HCT116 (cell line): Measurements from ENCODE around the gene NACAD. TPM values are rescaled to one million over a fixed set of nuclear protein-coding genes. Genes with fewer than 3 reads are reported as not detected.

Experiments
- ATAC-seq: fragments of 200-7000 bp; cut with Tn5 transposase; 2 replicates; pipeline ENCODE4 v1.9.1; 2020; ENCODE audit warnings: mild to moderate bottlenecking, moderate library complexity
- BruUV-seq: library from RNA; stranded (reverse); fragments of 400-500 nt; replicated peaks from 2 replicates; lab custom pipeline; 2021; lab: Mats Ljungman, UMichigan
- CTCF ChIA-PET: fragments of 300-600 bp; sonication (Branson Sonifier 250); formaldehyde crosslinking; loops from one replicate; lab custom pipeline; 2021; ENCODE audit warnings: antibody characterized with exemption; lab: Charles Lee
- POLR2A ChIA-PET: fragments of 300-600, 350-600 bp; sonication (Branson Sonifier 250); formaldehyde crosslinking; loops from one replicate; lab custom pipeline; 2021; ENCODE audit warnings: antibody characterized with exemption; lab: Charles Lee
- RAD21 ChIA-PET, 2 experiments: fragments of 300-600 bp; sonication (Branson Sonifier 250); formaldehyde crosslinking; loops; one replicate each; lab custom pipeline; 2023; ENCODE audit warnings: low total read pairs in 2 of 2; ENCODE audit not compliant: uncharacterized antibody in 2 of 2, unreplicated experiment in 2 of 2, low non-redundant PET in 1 of 2; lab: Charles Lee
- DNase-seq: peaks from one replicate; pipeline ENCODE4 v3.0.0-alpha.2; 2010; ENCODE audit warnings: low read depth, low spot score
- H2AFZ ChIP-seq: fragments of 200-600 bp; shearing (Covaris generic), sonication (generic); 2 replicates; pipeline ENCODE4 v1.6.1; 2017; ENCODE audit warnings: low read depth, mixed run types, mixed read lengths, antibody characterized with exemption, low read length; ENCODE audit not compliant: poor library complexity, severe bottlenecking
- H3K27ac ChIP-seq: 2 replicates; pipeline ENCODE4 v1.5.1; 2012; ENCODE audit warnings: low read depth, low read length
- H3K27me3 ChIP-seq: fragments of 200-600 bp; sonication (generic); 2 replicates; pipeline ENCODE4 v1.6.1; 2016; ENCODE audit warnings: mixed run types, low read length, mixed read lengths; ENCODE audit not compliant: insufficient read depth
- H3K36me3 ChIP-seq, 2 experiments: fragments of 200-500 bp in 1 of 2; fragments of 200-600 bp in 1 of 2; sonication (Bioruptor generic) in 1 of 2; sonication (generic) in 1 of 2; 2 replicates each; pipeline versions ENCODE4 v1.5.1 to v1.6.1; 2014 to 2016; ENCODE audit warnings: low read length in 2 of 2, inconsistent platforms in 1 of 2, mixed read lengths in 1 of 2, mixed run types in 1 of 2; ENCODE audit not compliant: insufficient read depth in 2 of 2, control insufficient read depth in 1 of 2
- H3K4me1 ChIP-seq, 2 experiments: fragments of 200-600 bp in 1 of 2; sonication (generic) in 1 of 2; 2 replicates each; pipeline versions ENCODE4 v1.5.1 to v1.6.1; 2012 to 2017; ENCODE audit warnings: low read length in 2 of 2, inconsistent platforms in 1 of 2, mild to moderate bottlenecking in 1 of 2, mixed read lengths in 1 of 2, mixed run types in 1 of 2, moderate library complexity in 1 of 2; ENCODE audit not compliant: insufficient read depth in 2 of 2, control insufficient read depth in 1 of 2
- H3K4me2 ChIP-seq: fragments of 200-600 bp; sonication (generic); 2 replicates; pipeline ENCODE4 v1.6.1; 2017; ENCODE audit warnings: mixed run types, low read length, mixed read lengths
- H3K4me3 ChIP-seq, 2 experiments: fragments of 200-600 bp in 1 of 2; sonication (generic) in 1 of 2; replicated peaks in 1 of 2; 2 replicates each; pipeline ENCODE4 v1.5.1; 2011 to 2016; ENCODE audit warnings: low read length in 2 of 2, control low read depth in 1 of 2, low read depth in 1 of 2, mild to moderate bottlenecking in 1 of 2, mixed read lengths in 1 of 2, mixed run types in 1 of 2
- H3K79me2 ChIP-seq: fragments of 200-600 bp; sonication (generic); 2 replicates; pipeline ENCODE4 v1.6.1; 2017; ENCODE audit warnings: mild to moderate bottlenecking, mixed run types, low read length, moderate library complexity, mixed read lengths; ENCODE audit not compliant: insufficient read depth
- H3K9ac ChIP-seq: fragments of 200-600 bp; sonication (generic); 2 replicates; pipeline ENCODE4 v1.6.1; 2016; ENCODE audit warnings: low read length, mixed read lengths
- H3K9me2 ChIP-seq: fragments of 200-600 bp; sonication (generic), shearing (Covaris generic); 2 replicates; pipeline ENCODE4 v1.6.1; 2017; ENCODE audit warnings: mixed run types, mild to moderate bottlenecking, moderate library complexity; ENCODE audit not compliant: insufficient read depth
- H3K9me3 ChIP-seq, 2 experiments: fragments of 200-500 bp in 1 of 2; fragments of 200-600 bp in 1 of 2; sonication (Bioruptor generic) in 1 of 2; sonication (generic) in 1 of 2; 2 replicates each; pipeline ENCODE4 v1.6.1; 2014 to 2017; ENCODE audit warnings: low read length in 2 of 2, mixed read lengths in 2 of 2, inconsistent platforms in 1 of 2, low read depth in 1 of 2, mild to moderate bottlenecking in 1 of 2, mixed run types in 1 of 2, moderate library complexity in 1 of 2; ENCODE audit not compliant: control insufficient read depth in 1 of 2, insufficient read depth in 1 of 2
- H4K20me1 ChIP-seq: fragments of 200-600 bp; sonication (generic), shearing (Covaris generic); 2 replicates; pipeline ENCODE4 v1.6.1; 2017; ENCODE audit warnings: mixed run types, mild to moderate bottlenecking, moderate library complexity; ENCODE audit not compliant: insufficient read depth
- EGR1 ChIP-seq: IDR thresholded peaks from 2 replicates; pipeline ENCODE4 v1.6.1; 2012; ENCODE audit warnings: low read depth
- EZH2 ChIP-seq: fragments of 200-600 bp; sonication (generic); IDR thresholded peaks from 2 replicates; pipeline ENCODE4 v1.6.1; 2017; ENCODE audit warnings: antibody characterized with exemption, mixed run types
- EZH2phosphoT487 ChIP-seq: fragments of 200-600 bp; IDR thresholded peaks from 2 replicates; pipeline ENCODE4 v1.6.1; 2018; ENCODE audit warnings: antibody characterized with exemption, borderline replicate concordance
- JUND ChIP-seq: IDR thresholded peaks from 2 replicates; pipeline ENCODE4 v1.6.1; 2012
- POLR2A ChIP-seq: IDR thresholded peaks from 2 replicates; pipeline ENCODE4 v1.7.0; 2011; ENCODE audit warnings: borderline replicate concordance; ENCODE audit not compliant: insufficient read depth, insufficient read length; ENCODE audit errors: extremely low read depth
- POLR2AphosphoS5 ChIP-seq: IDR thresholded peaks from 2 replicates; pipeline ENCODE4 v1.6.1; 2011; ENCODE audit warnings: mild to moderate bottlenecking, low read depth, low read length, moderate library complexity
- RAD21 ChIP-seq: IDR thresholded peaks from 2 replicates; pipeline ENCODE4 v1.6.1; 2012; ENCODE audit warnings: low read depth, mild to moderate bottlenecking
- SIN3A ChIP-seq: IDR thresholded peaks from 2 replicates; pipeline ENCODE4 v1.6.1; 2012; ENCODE audit warnings: low read depth
- SP1 ChIP-seq: IDR thresholded peaks from 2 replicates; pipeline ENCODE4 v1.6.1; 2012; ENCODE audit warnings: low read depth
- SRF ChIP-seq: IDR thresholded peaks from 2 replicates; pipeline ENCODE4 v1.6.1; 2012; ENCODE audit warnings: low read depth
- YY1 ChIP-seq: IDR thresholded peaks from 2 replicates; pipeline ENCODE4 v1.6.1; 2011; ENCODE audit warnings: low read length, low read depth, moderate library complexity, mild to moderate bottlenecking; ENCODE audit not compliant: insufficient replicate concordance; ENCODE audit errors: extremely low read depth
- ZNF274 ChIP-seq: fragments of 200-500 bp; sonication (Bioruptor generic); IDR thresholded peaks from 2 replicates; pipeline ENCODE4 v1.6.1; 2014; ENCODE audit warnings: mild to moderate bottlenecking, low read depth, low read length, inconsistent platforms
- intact Hi-C: fragments of 100-400 bp; cut with micrococcal nuclease; formaldehyde crosslinking; loops from 2 replicates; pipeline ENCODE4 v1.10.0; 2022
- total RNA-seq: library from RNA; stranded (reverse); gene quantifications from one replicate; pipeline ENCODE4 v1.2.1, GENCODE V29; 2021; ENCODE audit not compliant: unreplicated experiment
- TF ChIP-seq, protein P1 (sequence below): IDR thresholded peaks from 2 replicates; pipeline ENCODE4 v1.6.1; 2012; ENCODE audit warnings: low read depth
- TF ChIP-seq, protein P2 (sequence below): IDR thresholded peaks from 2 replicates; pipeline ENCODE4 v1.6.1; 2012
- TF ChIP-seq, protein P3 (sequence below): IDR thresholded peaks from 2 replicates; pipeline ENCODE4 v1.6.1; 2011; ENCODE audit warnings: mild to moderate bottlenecking, low read length, moderate library complexity; ENCODE audit not compliant: insufficient replicate concordance; ENCODE audit errors: extremely low read depth

The NACAD gene
- total RNA-seq, 1 experiment from 2014 or later = 0.05 TPM

DNA sequence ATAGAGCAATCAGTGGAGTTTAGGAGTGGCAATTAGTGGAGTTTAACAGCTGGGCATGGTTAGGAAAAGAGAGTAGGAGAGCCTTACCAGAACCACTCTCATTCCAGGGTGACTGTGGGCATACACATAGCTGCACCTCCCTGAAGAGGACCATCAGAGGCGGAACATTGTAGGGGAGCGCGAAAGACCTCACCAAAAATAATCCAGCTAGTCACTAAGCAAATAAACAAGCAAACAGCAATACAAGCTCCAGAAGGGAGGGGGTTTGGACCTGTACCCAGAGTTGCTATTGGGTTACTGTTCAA, 4.1 kb upstream of the NACAD start (continued):
- TF ChIP-seq, protein P1, sequence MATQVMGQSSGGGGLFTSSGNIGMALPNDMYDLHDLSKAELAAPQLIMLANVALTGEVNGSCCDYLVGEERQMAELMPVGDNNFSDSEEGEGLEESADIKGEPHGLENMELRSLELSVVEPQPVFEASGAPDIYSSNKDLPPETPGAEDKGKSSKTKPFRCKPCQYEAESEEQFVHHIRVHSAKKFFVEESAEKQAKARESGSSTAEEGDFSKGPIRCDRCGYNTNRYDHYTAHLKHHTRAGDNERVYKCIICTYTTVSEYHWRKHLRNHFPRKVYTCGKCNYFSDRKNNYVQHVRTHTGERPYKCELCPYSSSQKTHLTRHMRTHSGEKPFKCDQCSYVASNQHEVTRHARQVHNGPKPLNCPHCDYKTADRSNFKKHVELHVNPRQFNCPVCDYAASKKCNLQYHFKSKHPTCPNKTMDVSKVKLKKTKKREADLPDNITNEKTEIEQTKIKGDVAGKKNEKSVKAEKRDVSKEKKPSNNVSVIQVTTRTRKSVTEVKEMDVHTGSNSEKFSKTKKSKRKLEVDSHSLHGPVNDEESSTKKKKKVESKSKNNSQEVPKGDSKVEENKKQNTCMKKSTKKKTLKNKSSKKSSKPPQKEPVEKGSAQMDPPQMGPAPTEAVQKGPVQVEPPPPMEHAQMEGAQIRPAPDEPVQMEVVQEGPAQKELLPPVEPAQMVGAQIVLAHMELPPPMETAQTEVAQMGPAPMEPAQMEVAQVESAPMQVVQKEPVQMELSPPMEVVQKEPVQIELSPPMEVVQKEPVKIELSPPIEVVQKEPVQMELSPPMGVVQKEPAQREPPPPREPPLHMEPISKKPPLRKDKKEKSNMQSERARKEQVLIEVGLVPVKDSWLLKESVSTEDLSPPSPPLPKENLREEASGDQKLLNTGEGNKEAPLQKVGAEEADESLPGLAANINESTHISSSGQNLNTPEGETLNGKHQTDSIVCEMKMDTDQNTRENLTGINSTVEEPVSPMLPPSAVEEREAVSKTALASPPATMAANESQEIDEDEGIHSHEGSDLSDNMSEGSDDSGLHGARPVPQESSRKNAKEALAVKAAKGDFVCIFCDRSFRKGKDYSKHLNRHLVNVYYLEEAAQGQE = no peak
- no peak for TF ChIP-seq EZH2phosphoT487
- no peak for TF ChIP-seq POLR2AphosphoS5
- no peak for TF ChIP-seq YY1
- TF ChIP-seq, protein P2, sequence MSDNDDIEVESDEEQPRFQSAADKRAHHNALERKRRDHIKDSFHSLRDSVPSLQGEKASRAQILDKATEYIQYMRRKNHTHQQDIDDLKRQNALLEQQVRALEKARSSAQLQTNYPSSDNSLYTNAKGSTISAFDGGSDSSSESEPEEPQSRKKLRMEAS = no peak
- TF ChIP-seq ZNF274 = no peak
- TF ChIP-seq POLR2A = no peak
- TF ChIP-seq, all 23 proteins: peak for 0

DNA sequence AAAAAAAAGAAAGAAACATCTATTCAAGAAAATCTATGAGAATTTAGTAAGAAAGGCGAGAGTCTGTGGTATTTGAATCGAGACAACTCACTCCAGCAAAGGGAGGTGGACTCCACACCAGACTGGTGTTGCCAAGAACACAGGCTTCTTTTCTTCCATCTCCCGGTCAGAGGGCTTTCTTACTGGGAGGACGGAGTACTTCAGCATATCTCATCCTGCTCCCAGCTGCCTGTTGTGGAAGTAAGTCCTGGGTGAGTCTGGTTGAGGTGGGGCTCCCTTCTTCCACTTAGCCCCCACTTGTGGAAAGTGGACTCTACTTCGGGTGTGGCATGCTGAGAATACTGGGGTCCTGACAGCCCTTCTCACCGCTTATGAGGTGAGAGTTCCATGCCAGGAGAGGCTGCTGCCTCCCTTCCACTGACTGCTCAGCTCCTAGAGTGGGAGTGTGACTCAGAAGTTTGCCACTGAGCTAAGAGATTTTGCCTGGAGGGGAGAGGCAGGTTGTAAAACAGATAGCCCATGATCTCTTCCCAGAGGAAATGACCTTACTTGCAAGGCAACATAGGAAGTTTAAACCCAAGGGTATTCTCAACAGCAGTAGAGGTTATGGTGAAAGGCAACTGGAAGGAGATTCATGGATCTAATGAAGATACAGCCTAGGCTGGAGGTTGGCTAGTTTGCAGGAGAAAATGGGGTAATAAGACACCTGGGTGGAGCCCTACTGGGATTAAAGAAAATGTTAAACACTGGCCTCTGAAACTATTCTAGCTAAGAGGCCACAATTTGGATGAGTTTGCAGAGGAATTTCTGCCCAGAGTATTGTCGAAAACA, 3.5 kb upstream of the NACAD start:
- POLR2A ChIA-PET = interaction anchor here (1.5 kb wide), 1 partner anchor 18 kb away, joined by 3 read pairs; no protein-coding TSS in a partner anchor
- intact Hi-C loops = no loop called here
- Histone ChIP-seq H3K27me3 (no peaks in the 10 kb centered on the region), H3K9ac (no peak overlapping the region), H3K27ac (no peak overlapping the region), H2AFZ (peak overlapping the region; percentile 19), H3K79me2 (no peaks in the 10 kb centered on the region), H3K4me1 (peaks cover 8 to 14% of the 10 kb centered on the region in 2 experiments), H3K4me3 (no peak overlapping the region), H3K4me2 (peak overlapping the region; percentile 49), H3K36me3 (no peaks in the 10 kb centered on the region), H3K9me3 (0 out of 4 replicates have a peak, but pooled peaks cover 0 to 3% of the 10 kb centered on the region in 2 experiments), H3K9me2 (no peaks in the 10 kb centered on the region), H4K20me1 (no peaks in the 10 kb centered on the region)
- ATAC-seq (peak; percentile 78), DNase-seq (no peak)
- BruUV-seq = no TSS peak
- RAD21 ChIA-PET = no interaction called here
- CTCF ChIA-PET = no interaction called here
- no peak for TF ChIP-seq JUND
- no peak for TF ChIP-seq EZH2
- TF ChIP-seq YY1 = no peak
- TF ChIP-seq, protein P2 = no peak
- TF ChIP-seq, protein P3, sequence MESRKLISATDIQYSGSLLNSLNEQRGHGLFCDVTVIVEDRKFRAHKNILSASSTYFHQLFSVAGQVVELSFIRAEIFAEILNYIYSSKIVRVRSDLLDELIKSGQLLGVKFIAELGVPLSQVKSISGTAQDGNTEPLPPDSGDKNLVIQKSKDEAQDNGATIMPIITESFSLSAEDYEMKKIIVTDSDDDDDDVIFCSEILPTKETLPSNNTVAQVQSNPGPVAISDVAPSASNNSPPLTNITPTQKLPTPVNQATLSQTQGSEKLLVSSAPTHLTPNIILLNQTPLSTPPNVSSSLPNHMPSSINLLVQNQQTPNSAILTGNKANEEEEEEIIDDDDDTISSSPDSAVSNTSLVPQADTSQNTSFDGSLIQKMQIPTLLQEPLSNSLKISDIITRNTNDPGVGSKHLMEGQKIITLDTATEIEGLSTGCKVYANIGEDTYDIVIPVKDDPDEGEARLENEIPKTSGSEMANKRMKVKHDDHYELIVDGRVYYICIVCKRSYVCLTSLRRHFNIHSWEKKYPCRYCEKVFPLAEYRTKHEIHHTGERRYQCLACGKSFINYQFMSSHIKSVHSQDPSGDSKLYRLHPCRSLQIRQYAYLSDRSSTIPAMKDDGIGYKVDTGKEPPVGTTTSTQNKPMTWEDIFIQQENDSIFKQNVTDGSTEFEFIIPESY = no peak
- no peak for TF ChIP-seq SP1
- no peak for TF ChIP-seq SRF
- no peak for TF ChIP-seq EGR1
- TF ChIP-seq ZNF274 = no peak
- no peak for TF ChIP-seq POLR2A
- no peak for TF ChIP-seq SIN3A
- no peak for TF ChIP-seq RAD21
